HepG2 (cell line): ENCODE measurements around the gene HMMR. TPM values are rescaled to one million over a fixed set of nuclear protein-coding genes. Genes with fewer than 3 reads are reported as not detected.

Experiments
- ARHGAP35 ChIP-seq: sonication (generic); formaldehyde crosslinking; IDR thresholded peaks from 2 replicates; pipeline ENCODE4 v1.9.0; 2022; ENCODE audit warnings: mild to moderate bottlenecking, inconsistent platforms, moderate library complexity, missing genetic modification reagents, borderline replicate concordance
- FOXK1 ChIP-seq: sonication (generic); formaldehyde crosslinking; IDR thresholded peaks from 2 replicates; pipeline ENCODE4 v1.4.0; 2020; ENCODE audit warnings: low read depth, missing genetic modification reagents, borderline replicate concordance
- KLF15 ChIP-seq: sonication (generic); formaldehyde crosslinking; IDR thresholded peaks from 2 replicates; pipeline ENCODE4 v1.8.1; 2023; ENCODE audit warnings: borderline replicate concordance, mild to moderate bottlenecking, inconsistent platforms, missing genetic modification reagents, mixed read lengths
- MAZ ChIP-seq, 2 experiments: sonication (generic) in 1 of 2; formaldehyde crosslinking in 1 of 2; IDR thresholded peaks; 2 replicates each; pipeline versions ENCODE4 v1.5.0 to v1.6.1; 2012 to 2020; ENCODE audit warnings: low read depth in 2 of 2, mild to moderate bottlenecking in 2 of 2, borderline replicate concordance in 1 of 2, improper control_type of control experiment in 1 of 2, low read length in 1 of 2, missing genetic modification reagents in 1 of 2, moderate library complexity in 1 of 2
- MYC ChIP-seq: sonication (generic); formaldehyde crosslinking; IDR thresholded peaks from 2 replicates; pipeline ENCODE4 v1.9.0; 2021; ENCODE audit warnings: missing genetic modification reagents, borderline replicate concordance
- POLR2A ChIP-seq, 2 experiments: IDR thresholded peaks; 2 replicates each; pipeline ENCODE4 v1.6.1; 2011; ENCODE audit warnings: low read depth in 2 of 2, low read length in 2 of 2, mild to moderate bottlenecking in 1 of 2, moderate library complexity in 1 of 2; ENCODE audit not compliant: insufficient read depth in 1 of 2
- SRSF1 ChIP-seq: fragments of 200-400 bp; formaldehyde crosslinking; optimal IDR thresholded peaks from 2 replicates; pipeline ENCODE3; 2017; ENCODE audit warnings: mild to moderate bottlenecking, low read depth, low read length, moderate library complexity
- TBP ChIP-seq: sonication (generic); formaldehyde crosslinking; IDR thresholded peaks from 2 replicates; pipeline ENCODE4 v1.5.0; 2020; ENCODE audit warnings: missing genetic modification reagents
- ZIK1 ChIP-seq: sonication (generic); formaldehyde crosslinking; IDR thresholded peaks from 2 replicates; pipeline ENCODE4 v1.5.0; 2020; ENCODE audit warnings: mild to moderate bottlenecking, low read depth, missing genetic modification reagents, borderline replicate concordance
- ZNF441 ChIP-seq: sonication (generic); formaldehyde crosslinking; IDR thresholded peaks from 2 replicates; pipeline ENCODE4 v1.7.0; 2021; ENCODE audit warnings: missing genetic modification reagents, borderline replicate concordance
- ZNF557 ChIP-seq: sonication (generic); formaldehyde crosslinking; IDR thresholded peaks from 2 replicates; pipeline ENCODE4 v1.4.0; 2020; ENCODE audit warnings: missing genetic modification reagents
- ZNF672 ChIP-seq: sonication (generic); formaldehyde crosslinking; IDR thresholded peaks from 2 replicates; pipeline ENCODE4 v1.8.1; 2022; ENCODE audit warnings: missing genetic modification reagents
- ZNF781 ChIP-seq: sonication (generic); formaldehyde crosslinking; IDR thresholded peaks from 2 replicates; pipeline ENCODE4 v1.5.1; 2020; ENCODE audit warnings: borderline replicate concordance, mild to moderate bottlenecking, missing genetic modification reagents; ENCODE audit errors: not compliant biosample characterization
- ZSCAN12 ChIP-seq: sonication (generic); formaldehyde crosslinking; IDR thresholded peaks from 2 replicates; pipeline ENCODE4 v1.9.0; 2021; ENCODE audit warnings: mild to moderate bottlenecking, missing genetic modification reagents
- polyA plus RNA-seq, 8 experiments: library from polyadenylated mRNA; depleted of rRNA in 3 of 8; stranded (reverse) in 7 of 8; unstranded in 1 of 8; fragments of >200 nt; fragmentation: Illumina TruSeq in 4 of 8; extraction: Trizol in 4 of 8; gene quantifications; 2 replicates each; pipeline versions ENCODE4 v1.2.1 to v1.2.3, GENCODE V29; 2011 to 2016; ENCODE audit warnings: low read depth in 4 of 8, missing spikeins in 1 of 8, mixed read lengths in 1 of 8; ENCODE audit not compliant: insufficient read depth in 1 of 8
- total RNA-seq, 5 experiments: library from RNA; depleted of rRNA; stranded (reverse); fragments of >200 nt; fragmentation: Illumina TruSeq; extraction: Trizol; gene quantifications; 2 replicates each; pipeline ENCODE4 v1.2.3, GENCODE V29; 2016; ENCODE audit warnings: low read depth in 1 of 5
- TF ChIP-seq, protein P1 (sequence below): sonication (generic); formaldehyde crosslinking; IDR thresholded peaks from 2 replicates; pipeline ENCODE4 v1.4.0; 2020; ENCODE audit warnings: missing genetic modification reagents
- TF ChIP-seq, protein P2 (sequence below): sonication (generic); formaldehyde crosslinking; IDR thresholded peaks from 2 replicates; pipeline ENCODE4 v1.4.0; 2020; ENCODE audit warnings: missing genetic modification reagents
- TF ChIP-seq, protein P3 (sequence below): conservative IDR thresholded peaks from 2 replicates; pipeline ENCODE4 v1.6.1; 2018; ENCODE audit warnings: missing genetic modification reagents
- TF ChIP-seq, protein P4 (sequence below): sonication (generic); formaldehyde crosslinking; IDR thresholded peaks from 2 replicates; pipeline ENCODE4 v1.4.0; 2020; ENCODE audit warnings: mild to moderate bottlenecking, missing genetic modification reagents, borderline replicate concordance
- TF ChIP-seq, protein P5 (sequence below): sonication (generic); formaldehyde crosslinking; IDR thresholded peaks from 2 replicates; pipeline ENCODE4 v1.5.0; 2020; ENCODE audit warnings: missing genetic modification reagents

The HMMR gene
- total and polyA plus RNA-seq, 2 of the 13 experiments (the other 11 are each of a cell fraction or from before 2014, with no cell fraction given) = 8.5 to 48.3 TPM

DNA sequence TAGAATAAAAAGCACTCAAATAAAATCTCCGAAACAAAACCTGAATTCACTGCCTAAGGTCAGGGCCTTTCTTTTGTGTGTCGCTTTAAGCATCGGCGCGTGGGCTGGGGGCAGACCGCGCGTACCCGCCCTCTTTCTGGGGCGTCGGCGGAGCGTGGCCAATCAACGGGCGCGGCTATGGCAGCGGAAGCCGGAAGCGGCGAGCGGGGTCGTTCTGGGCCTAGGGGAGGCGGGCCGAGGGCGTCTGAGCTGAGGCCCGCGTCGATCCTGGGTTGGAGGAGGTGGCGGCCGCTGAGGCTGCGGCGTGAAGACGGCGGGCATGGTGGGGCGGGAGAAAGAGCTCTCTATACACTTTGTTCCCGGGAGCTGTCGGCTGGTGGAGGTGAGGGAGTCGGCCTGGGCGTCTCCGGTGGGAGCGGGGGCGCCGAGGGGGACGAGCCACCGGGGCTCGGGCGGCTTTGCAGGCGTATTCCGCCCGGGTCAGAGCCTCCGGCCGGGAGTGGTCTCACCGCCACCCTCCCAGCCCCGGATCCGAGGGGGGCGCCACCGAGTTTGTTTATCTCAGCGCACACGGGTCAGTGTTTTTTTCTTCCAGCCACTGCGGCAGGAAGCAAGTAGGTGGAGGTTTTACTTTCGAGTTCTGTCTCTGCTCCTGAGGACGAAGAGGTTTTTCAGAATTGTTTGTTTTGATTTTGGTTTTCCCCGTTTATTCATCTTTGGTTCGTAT, 45.1 kb downstream of the HMMR start, which contains the start of gene MAT2B (continued):
- no peak for TF ChIP-seq ZNF441 (CRISPR knock-in tag)
- no peak; the same call in 1 of the 2 replicates for TF ChIP-seq ZSCAN12 (CRISPR knock-in tag)
- TF ChIP-seq ZNF672 (CRISPR knock-in tag) = no peak
- peak; percentile 36; the same call in 1 of the 2 replicates for TF ChIP-seq ZNF557
- peak; percentile 87 to 89 for TF ChIP-seq POLR2A (IDR thresholded peaks at IDR 0.05; ENCODE audit: insufficient read depth in 1 of 2, low read depth in 2 of 2, low read length in 2 of 2)
- peak; percentile 86 for TF ChIP-seq MYC (CRISPR knock-in tag)
- peak; percentile 92 for TF ChIP-seq SRSF1
- TF ChIP-seq TBP (CRISPR knock-in tag) = no peak
- TF ChIP-seq, protein P1, sequence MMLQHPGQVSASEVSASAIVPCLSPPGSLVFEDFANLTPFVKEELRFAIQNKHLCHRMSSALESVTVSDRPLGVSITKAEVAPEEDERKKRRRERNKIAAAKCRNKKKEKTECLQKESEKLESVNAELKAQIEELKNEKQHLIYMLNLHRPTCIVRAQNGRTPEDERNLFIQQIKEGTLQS = 0 out of 2 replicates have a peak, but pooled peaks have one; percentile 14
- no peak for TF ChIP-seq ZNF781 (CRISPR knock-in tag)
- TF ChIP-seq ZIK1 = no peak
- no peak for TF ChIP-seq KLF15 (CRISPR knock-in tag)
- TF ChIP-seq, protein P2, sequence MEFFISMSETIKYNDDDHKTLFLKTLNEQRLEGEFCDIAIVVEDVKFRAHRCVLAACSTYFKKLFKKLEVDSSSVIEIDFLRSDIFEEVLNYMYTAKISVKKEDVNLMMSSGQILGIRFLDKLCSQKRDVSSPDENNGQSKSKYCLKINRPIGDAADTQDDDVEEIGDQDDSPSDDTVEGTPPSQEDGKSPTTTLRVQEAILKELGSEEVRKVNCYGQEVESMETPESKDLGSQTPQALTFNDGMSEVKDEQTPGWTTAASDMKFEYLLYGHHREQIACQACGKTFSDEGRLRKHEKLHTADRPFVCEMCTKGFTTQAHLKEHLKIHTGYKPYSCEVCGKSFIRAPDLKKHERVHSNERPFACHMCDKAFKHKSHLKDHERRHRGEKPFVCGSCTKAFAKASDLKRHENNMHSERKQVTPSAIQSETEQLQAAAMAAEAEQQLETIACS = no peak
- peak; percentile 67 for TF ChIP-seq MAZ (IDR thresholded peaks at IDR 0.05; ENCODE audit: borderline replicate concordance, low read depth, low read length)
- peak; percentile 59 for TF ChIP-seq MAZ (CRISPR knock-in tag; IDR thresholded peaks at IDR 0.05; ENCODE audit: low read depth)
- TF ChIP-seq, protein P3, sequence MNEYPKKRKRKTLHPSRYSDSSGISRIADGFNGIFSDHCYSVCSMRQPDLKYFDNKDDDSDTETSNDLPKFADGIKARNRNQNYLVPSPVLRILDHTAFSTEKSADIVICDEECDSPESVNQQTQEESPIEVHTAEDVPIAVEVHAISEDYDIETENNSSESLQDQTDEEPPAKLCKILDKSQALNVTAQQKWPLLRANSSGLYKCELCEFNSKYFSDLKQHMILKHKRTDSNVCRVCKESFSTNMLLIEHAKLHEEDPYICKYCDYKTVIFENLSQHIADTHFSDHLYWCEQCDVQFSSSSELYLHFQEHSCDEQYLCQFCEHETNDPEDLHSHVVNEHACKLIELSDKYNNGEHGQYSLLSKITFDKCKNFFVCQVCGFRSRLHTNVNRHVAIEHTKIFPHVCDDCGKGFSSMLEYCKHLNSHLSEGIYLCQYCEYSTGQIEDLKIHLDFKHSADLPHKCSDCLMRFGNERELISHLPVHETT (CRISPR knock-in tag) = peak; percentile 72
- peak; percentile 95 for TF ChIP-seq FOXK1 (CRISPR knock-in tag)
- TF ChIP-seq ARHGAP35 (CRISPR knock-in tag) = no peak
- TF ChIP-seq, protein P4, sequence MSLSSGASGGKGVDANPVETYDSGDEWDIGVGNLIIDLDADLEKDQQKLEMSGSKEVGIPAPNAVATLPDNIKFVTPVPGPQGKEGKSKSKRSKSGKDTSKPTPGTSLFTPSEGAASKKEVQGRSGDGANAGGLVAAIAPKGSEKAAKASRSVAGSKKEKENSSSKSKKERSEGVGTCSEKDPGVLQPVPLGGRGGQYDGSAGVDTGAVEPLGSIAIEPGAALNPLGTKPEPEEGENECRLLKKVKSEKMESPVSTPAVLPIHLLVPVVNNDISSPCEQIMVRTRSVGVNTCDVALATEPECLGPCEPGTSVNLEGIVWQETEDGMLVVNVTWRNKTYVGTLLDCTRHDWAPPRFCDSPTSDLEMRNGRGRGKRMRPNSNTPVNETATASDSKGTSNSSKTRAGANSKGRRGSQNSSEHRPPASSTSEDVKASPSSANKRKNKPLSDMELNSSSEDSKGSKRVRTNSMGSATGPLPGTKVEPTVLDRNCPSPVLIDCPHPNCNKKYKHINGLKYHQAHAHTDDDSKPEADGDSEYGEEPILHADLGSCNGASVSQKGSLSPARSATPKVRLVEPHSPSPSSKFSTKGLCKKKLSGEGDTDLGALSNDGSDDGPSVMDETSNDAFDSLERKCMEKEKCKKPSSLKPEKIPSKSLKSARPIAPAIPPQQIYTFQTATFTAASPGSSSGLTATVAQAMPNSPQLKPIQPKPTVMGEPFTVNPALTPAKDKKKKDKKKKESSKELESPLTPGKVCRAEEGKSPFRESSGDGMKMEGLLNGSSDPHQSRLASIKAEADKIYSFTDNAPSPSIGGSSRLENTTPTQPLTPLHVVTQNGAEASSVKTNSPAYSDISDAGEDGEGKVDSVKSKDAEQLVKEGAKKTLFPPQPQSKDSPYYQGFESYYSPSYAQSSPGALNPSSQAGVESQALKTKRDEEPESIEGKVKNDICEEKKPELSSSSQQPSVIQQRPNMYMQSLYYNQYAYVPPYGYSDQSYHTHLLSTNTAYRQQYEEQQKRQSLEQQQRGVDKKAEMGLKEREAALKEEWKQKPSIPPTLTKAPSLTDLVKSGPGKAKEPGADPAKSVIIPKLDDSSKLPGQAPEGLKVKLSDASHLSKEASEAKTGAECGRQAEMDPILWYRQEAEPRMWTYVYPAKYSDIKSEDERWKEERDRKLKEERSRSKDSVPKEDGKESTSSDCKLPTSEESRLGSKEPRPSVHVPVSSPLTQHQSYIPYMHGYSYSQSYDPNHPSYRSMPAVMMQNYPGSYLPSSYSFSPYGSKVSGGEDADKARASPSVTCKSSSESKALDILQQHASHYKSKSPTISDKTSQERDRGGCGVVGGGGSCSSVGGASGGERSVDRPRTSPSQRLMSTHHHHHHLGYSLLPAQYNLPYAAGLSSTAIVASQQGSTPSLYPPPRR (CRISPR knock-in tag) = 0 out of 2 replicates have a peak, but pooled peaks have one; percentile 24
- TF ChIP-seq, protein P5, sequence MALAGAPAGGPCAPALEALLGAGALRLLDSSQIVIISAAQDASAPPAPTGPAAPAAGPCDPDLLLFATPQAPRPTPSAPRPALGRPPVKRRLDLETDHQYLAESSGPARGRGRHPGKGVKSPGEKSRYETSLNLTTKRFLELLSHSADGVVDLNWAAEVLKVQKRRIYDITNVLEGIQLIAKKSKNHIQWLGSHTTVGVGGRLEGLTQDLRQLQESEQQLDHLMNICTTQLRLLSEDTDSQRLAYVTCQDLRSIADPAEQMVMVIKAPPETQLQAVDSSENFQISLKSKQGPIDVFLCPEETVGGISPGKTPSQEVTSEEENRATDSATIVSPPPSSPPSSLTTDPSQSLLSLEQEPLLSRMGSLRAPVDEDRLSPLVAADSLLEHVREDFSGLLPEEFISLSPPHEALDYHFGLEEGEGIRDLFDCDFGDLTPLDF = peak; percentile 63
